NCI-H128 (cell line): ENCODE results near the gene MARCKSL1.
"Not testable (repeated sequence)": the region's sequence is repeated elsewhere in the genome, so short reads cannot be mapped to it uniquely, and the experiment has no call there.

ENCODE experiments used
- DNase-seq: peaks from one replicate; lab custom pipeline; 2025; ENCODE audit not compliant: unreplicated experiment; lab: John Stamatoyannopoulos, UW

MARCKSL1 gene

DNA sequence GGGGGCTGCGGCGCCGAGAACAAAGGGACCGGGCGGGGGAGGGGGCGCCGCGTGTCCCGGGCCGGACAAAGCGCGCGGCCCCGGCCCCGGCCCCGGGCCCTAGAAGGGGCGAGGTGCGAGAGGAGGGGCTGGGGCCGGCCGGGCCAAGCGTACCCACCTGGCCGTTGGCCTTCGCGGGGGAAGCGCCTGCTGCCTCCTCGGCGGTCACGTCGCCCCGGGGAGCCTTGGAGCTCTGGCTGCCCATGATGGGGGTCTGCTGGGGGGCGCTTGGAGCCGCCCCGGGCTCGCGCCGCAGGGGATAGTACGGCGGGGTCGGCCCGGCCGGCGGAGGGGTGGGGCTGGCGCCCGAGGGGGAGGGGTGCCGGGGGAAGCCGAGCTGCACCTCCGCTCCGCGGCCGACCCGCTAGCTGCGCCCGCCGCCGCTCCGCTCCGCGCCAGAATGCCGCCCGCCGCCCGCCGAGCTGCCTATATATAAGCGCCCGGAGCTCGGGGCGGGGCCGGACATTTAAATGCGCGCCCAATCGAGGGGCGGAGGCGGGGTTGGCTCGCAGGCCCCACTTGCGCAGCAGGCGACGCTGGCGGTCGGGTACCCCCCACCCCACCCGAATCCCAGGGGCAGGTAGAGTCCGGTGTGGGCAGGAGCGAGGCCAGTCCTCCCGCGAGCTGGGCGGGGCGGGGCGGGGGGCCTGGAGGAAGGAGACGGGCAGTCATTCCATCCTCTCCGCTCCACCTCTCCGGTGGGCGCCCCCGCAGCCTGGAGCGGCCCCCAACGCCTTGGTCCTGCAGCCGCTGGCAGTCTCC lies at the start of gene MARCKSL1:
Gene MARCKSL1 (minus strand): TSS at position 444 of the 801 bp plus-strand sequence. CDS start 200 bp downstream, at position 244.
- DNase-seq, result peak; percentile 78

DNA sequence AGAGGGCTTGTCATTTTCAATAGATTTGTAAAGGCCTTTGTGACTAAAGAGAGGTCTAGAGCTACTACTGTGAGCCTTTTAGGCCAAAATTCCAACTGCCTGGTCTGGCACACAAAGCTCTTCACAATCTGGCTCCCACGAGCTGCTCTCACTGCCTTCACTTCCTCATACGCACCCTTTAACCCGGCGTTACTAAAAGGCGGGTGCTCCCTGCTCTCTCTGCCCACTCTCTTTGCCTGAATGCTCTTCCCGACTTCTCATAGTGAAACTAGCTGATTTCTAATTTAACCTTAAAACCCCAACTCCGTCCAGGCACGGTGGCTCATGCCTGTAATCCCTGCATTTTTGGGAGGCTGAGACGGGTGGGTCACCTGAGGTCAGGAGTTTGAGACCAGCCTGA lies 44.0 kb upstream of the MARCKSL1 start:
- DNase-seq, result no peak

GRCh38 chr1:32377541-32378220 lies 41.6 kb upstream of the MARCKSL1 start:
- DNase-seq, result no peak

DNA sequence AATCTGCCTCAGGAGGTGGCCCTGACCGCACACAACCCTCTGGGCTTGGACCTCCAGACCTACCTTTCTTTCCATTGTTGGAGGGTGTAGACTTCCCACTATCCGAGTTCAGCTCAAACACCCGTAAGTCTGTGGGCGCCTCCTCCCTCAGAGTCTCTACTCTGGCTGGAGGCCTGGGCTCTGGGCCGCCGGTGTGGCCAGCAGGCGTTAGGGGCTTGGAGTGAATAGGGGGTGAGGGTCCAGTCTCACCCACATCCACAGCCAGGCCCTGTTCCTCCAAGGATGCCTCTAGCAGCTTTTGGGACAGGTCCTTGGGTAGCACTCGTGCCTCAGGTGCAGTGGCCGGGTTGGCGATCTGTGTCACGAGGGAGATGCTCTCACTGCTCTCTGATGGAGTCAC lies 40.2 kb upstream of the MARCKSL1 start:
- DNase-seq, result no peak

GRCh38 chr1:32373996-32374592 lies 38.1 kb upstream of the MARCKSL1 start:
- no peak for DNase-seq

DNA sequence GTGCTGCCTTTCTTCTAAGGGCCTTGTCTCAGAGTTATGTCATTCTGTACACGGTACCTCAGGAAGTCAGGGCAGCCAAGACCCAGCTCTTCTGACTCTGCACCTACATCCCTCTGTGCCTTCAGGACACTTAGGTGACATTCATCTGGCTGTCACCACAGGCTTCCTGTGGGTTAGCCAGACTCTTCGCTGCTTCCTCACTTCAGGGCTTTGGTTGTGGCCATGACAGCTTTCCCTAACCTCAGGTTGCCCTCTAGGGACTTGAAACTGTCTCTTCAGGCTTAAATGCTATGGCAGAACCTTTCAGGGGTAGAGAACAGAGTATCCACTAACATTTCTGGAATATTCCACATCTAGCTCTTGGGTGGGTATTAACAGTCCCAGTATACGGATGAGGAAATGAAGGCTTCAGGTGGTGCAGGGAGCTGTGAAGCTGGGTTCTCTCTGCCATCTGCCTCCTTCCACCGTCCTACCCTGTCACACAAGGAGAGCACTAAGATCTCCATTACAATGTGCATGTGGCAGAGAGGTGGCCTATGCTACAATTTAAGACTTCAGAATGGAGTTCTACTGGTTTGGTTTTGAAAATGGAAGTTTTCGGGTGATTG lies 36.2 kb upstream of the MARCKSL1 start:
- DNase-seq, result no peak

- DNase-seq, result no peak
Observed at GRCh38 chr1:32367912-32368635, 32.0 kb upstream of the MARCKSL1 start.

DNA sequence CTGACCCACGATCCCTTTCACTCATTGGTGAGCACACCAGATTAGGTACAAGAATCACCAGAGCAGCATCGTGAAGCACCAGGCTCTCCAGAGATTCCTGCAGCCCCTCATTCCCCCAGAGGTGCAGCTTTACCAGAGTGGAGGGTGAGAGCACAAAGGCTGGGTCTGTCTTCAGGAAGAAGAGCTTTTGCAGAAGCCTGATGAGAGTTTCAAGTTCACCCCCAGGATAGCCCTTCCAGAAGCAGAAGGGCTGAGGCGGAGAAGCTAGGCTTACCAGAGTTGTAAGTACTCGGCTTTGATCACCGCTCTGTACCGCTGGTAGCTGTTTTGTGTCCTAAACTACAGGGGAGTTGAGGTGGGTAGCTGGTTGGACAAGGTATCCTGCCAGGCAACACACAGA lies 29.4 kb upstream of the MARCKSL1 start:
- DNase-seq, result no peak

DNA sequence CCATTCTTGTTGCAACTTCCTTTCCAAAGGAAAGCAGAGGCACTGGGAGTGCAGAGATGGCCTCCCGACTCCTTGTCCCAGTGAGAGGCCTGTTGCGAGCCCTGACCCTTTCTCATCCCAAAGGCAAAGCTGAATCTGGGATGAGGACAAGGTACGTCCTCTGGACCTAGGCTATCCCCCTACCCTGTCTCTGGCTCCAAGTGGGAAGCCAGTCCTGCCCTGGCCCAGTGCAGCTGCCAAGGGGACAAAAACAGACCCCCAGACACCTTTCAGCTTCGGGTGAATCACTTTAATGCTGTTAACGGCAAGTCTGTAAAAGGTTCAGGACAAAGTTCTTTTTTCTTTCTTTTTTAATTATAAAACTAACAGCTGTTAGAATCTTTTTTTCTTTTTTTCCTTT lies 28.8 kb upstream of the MARCKSL1 start:
- DNase-seq, result no peak

DNA sequence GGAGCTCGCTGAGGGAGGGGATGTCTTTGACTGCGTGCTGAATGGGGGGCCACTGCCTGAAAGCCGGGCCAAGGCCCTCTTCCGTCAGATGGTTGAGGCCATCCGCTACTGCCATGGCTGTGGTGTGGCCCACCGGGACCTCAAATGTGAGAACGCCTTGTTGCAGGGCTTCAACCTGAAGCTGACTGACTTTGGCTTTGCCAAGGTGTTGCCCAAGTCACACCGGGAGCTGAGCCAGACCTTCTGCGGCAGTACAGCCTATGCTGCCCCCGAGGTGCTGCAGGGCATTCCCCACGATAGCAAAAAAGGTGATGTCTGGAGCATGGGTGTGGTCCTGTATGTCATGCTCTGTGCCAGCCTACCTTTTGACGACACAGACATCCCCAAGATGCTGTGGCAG lies 27.7 kb upstream of the MARCKSL1 start:
- DNase-seq, result no peak

DNA sequence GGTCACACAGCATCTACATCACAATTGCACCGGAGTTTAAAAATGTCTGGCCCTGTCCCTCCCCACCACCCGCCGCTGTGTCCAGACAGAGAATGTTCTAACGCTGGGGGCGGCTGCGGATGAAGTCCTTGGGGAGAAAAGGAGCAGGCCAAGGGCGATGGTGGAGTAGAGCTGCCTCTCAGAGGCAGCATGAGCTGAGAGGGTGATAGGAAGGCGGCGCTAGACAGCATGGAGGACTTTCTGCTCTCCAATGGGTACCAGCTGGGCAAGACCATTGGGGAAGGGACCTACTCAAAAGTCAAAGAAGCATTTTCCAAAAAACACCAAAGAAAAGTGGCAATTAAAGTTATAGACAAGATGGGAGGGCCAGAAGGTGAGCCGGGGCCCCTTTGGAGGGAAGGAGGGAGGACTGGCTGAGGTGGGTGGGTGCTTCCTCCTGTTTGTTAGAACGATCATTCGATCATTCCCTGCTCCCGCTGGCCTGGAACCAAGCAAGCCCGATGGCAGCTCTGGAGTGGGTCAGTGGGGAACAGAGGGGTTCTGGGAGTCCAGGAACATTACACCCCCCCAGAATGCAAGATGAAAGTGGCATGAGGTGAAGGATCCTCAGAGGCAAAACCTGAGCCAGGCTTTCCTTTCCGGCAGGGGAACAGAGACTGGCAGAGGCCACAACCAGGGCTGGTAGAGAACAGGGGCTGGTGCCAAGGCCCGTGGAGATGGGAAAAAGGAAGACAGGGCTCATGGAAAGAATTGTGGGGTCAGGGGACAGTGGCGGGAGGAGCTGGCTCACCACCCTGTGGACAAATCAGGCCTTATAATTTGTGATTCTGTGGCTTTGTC lies 26.7 kb upstream of the MARCKSL1 start, which contains the start of the genes FAM229A and TSSK3:
Gene FAM229A (minus strand): TSS at position 12 of the 840 bp plus-strand sequence. CDS start 394 bp downstream, outside the sequence.
Gene TSSK3 (plus strand): TSS at position 66 of the 840 bp plus-strand sequence. CDS start 163 bp downstream, at position 229.
- no peak for DNase-seq

DNA sequence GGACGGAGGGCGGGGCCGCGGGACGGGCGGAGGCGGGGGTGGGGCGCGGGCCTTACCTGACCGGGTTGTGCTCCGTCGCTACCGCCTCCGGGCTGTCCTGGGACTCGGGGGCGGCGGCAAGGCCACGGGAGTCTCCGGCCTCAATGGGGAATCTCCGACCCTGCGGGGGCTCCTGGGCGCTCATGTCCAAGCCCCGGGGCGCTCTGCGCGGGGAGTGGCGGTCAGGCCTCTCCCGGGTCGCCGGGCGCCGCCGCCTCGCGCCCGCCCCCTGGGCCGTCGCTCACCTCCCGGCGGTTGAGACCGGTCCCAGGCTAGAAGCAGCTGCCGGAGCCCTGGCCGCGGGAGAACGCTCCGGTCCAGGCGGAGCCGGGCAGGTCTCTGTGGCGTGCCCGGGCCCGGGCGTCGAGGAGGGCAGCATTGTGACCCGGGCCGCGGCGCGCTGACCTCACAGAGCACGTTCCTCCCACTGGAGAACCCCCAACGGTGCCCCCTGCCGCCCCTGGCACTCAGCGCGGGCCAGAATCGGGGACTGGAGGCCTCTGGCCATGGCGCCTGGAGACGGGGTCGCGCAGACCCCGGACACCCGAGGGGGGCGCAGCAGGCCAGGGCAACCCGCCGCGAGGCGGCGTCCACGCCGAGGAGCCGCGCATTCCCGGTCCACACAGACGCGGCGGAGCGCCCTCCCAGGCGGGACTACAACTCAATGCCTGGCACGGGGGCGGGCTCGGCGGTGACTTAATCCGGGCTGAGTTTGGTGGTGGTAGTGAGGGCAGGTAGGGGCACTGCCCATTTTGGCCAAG lies 25.8 kb upstream of the MARCKSL1 start:
- no peak for DNase-seq

DNA sequence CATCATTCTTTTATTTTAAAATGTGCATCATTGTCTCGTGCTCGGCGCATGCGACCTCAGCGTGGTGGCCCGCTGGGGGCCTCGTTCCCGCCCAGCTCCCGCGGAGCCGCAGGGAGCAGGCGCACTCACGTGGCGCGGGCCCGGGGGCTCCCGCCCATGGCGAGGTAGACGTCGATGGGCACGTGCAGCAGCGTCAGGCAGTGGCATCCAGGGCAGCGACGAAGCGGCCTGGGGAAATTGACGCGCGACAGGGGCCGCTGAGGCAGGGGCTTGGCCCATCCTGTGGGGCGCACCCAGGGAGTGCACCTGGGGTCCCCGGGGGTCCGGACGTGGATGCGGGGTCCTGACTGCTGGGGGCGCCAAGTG lies 25.3 kb upstream of the MARCKSL1 start:
- DNase-seq, result no peak

DNA sequence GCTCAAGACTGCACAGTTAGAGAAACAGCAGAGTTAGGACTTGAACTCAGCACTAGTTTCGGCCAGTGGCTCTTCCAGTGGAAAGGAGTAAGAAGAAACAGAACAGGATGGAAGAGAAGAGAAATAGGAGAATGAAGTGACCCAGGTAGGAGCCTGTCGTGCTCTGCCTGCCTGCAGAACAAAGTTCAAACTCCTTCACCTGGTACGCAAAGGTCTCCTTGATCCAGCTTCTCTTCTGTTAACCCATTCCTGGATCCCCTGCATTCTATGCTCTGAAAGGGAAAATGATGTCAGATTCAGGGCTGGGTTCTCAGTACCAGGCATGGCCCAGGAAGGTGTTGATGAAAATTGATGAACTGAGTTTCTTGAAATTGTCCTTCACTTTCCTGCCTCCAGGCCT lies 22.4 kb upstream of the MARCKSL1 start:
- DNase-seq, result no peak

DNA sequence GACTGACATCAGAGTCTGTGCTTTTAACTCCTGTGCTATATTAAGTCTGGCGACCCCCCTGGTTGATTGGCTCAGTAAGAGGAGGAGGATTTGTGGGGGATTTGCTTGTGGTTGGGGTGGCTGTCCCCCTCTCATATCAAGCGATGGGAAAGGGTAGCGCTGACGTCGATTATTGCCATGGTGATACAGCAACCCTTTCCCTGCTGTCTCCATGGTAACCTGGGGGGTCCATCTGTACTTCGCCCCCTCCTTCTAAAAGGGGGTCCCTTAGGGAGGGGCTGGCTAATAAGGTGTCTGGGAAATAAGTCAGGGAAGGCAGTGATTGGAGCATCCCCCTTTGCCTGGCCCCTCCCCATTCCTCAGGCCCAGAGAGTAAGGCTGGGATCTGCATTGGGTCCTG lies 21.6 kb upstream of the MARCKSL1 start:
- DNase-seq, result no peak

GRCh38 chr1:32356478-32356877 lies 20.4 kb upstream of the MARCKSL1 start:
- DNase-seq, result no peak

DNA sequence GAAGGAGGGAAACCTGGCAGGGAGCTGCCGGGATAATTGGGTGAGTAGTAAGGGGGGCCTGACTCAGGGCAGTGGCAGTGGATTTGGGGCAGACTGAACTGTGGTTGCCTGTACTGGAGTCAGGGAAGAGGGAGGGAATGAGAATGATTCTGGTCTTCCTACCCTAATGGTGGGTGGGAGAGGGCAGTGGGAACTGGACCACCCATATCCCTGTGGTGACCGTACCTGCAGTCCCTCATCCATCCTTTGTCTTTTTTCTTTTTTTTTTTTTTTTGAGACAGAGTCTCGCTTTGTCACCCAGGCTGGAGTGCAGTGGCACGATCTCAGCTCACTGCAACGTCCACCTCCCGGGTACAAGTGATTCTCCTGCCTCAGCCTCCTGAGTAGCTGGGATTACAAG lies 19.7 kb upstream of the MARCKSL1 start:
- not testable (repeated sequence) for DNase-seq

DNA sequence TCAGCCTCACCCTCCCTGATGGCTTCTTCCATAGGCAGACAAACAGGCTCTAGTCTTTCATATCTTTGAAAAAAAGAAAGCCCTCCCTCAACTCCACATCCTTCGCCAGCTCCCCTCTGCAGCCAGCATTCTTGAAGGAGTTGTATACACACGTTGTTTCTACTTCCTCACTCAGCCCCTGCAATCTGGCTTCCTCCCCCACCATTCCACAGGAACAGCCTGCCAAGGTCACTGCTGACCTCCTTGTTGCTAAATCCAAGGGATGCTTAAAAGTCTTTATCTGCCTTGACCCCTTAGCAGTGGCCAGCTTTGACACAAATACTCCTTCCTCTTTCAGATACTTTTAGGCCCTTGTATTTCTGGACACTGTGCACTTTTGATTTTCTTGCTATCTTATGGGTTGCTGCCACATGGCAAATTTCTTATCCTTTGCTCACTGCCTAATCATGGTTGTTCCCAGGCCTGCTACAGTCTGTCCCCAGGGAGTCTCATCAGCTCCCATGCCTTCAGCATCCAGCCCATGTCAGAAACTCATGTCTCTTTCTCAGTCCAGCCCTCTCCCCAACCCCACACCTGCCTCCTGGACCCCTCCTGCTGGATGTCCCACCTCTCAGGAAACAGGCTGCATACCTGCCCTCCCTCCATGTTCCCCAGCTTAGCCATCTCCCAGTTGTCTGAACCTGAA lies 18.0 kb upstream of the MARCKSL1 start:
- no peak for DNase-seq

DNA sequence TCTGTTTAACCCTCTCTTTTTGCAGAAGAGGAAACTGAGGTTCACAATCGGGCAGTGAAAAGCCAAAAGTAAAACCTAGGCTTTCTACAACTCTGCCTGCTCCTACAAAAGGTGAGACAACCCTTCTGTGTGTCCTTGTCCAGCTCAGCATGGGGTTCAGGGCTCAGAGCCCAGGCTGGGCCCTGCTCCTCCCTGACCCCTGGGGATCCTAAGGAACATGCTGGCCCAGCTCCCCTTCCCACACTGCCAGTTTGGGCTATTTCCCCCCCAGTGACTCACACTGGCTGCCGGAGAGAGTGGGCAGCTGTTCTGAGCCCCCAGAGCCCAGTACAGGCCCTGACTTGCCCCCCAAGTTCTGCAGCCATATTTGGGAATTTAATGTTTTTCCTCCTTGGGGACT lies 17.4 kb upstream of the MARCKSL1 start:
- DNase-seq, result no peak
